Body of pancreas (tissue), 4 donors: ENCODE measurements around the gene BAIAP3.

Source experiments
- POLR2A ChIP-seq, 3 donors: fragments of 450-650 bp; IDR thresholded peaks; one replicate each; pipeline ENCODE4 v1.6.1; 2016; ENCODE audit warnings: antibody characterized with exemption in 3 of 3, mild to moderate bottlenecking in 2 of 3
- TF ChIP-seq, protein P1 (sequence below), 7 experiments: fragments of 450-650 bp in 4 of 7; fragments of 200-600 bp in 3 of 7; sonication (generic) in 3 of 7; IDR thresholded peaks; one replicate each; pipeline ENCODE4 v1.5.1; 2016 to 2019; ENCODE audit warnings: antibody characterized with exemption in 7 of 7

DNA sequence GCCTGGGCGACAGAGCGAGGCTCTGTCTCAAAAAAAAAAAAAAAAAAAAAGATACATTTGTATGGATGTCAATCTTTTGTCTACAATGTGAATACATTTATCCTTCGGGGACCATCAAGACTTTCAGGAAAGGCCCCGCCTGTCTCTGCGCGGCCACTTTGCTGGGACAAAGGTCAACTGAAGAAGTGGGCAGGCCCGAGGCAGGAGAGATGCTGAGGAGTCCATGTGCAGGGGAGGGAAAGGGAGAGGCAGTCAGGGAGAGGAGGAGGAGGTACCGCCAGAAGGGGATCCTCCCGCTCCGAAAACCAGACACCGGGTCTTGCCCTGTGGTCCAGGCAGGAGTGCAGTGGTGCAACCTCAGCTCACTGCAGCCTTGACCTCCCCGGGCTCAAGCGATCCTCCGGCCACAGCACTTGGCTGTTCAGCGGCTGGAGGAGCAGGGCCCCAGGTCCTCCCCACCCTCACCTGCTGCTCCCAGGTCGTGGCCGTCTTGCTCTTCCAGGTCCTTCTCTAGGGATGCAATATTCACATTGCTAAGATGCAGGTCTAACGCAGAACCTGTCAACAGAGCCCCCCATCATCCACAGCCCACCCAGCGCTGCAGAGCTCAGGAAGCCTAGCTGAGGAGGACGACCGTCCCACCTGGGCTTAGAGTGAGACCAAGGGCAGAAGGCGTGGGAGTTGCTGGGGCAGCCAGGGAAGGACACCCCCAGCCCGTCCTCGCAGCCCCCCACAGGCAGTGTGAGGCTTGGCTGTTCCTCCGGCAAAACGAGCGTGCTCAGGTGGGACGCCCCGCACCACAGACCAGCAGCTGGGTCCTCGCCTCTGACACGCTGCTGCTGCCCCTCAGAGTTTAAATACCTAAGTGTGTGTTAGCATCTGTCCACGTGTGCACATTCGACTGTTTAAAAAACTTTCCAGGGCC is 37.9 kb downstream of the BAIAP3 start:
- TF ChIP-seq, protein P1, sequence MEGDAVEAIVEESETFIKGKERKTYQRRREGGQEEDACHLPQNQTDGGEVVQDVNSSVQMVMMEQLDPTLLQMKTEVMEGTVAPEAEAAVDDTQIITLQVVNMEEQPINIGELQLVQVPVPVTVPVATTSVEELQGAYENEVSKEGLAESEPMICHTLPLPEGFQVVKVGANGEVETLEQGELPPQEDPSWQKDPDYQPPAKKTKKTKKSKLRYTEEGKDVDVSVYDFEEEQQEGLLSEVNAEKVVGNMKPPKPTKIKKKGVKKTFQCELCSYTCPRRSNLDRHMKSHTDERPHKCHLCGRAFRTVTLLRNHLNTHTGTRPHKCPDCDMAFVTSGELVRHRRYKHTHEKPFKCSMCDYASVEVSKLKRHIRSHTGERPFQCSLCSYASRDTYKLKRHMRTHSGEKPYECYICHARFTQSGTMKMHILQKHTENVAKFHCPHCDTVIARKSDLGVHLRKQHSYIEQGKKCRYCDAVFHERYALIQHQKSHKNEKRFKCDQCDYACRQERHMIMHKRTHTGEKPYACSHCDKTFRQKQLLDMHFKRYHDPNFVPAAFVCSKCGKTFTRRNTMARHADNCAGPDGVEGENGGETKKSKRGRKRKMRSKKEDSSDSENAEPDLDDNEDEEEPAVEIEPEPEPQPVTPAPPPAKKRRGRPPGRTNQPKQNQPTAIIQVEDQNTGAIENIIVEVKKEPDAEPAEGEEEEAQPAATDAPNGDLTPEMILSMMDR (IDR thresholded peaks at IDR 0.05) = no peak
- no peak for TF ChIP-seq POLR2A (IDR thresholded peaks at IDR 0.05)
